HEK293T (cell line): Measurements from ENCODE around the gene UBL7.

Experiments
- ELF4 ChIP-seq: fragments of 450-650 bp; IDR thresholded peaks from 2 replicates; pipeline ENCODE4 v1.6.1; 2017; ENCODE audit warnings: antibody characterized with exemption
- FOXA1 ChIP-seq: fragments of 450-650 bp; IDR thresholded peaks from 2 replicates; pipeline ENCODE4 v1.6.1; 2016; ENCODE audit warnings: mild to moderate bottlenecking
- NFRKB ChIP-seq: fragments of 450-650 bp; IDR thresholded peaks from 2 replicates; pipeline ENCODE4 v1.6.1; 2016; ENCODE audit warnings: mild to moderate bottlenecking, moderate library complexity
- SP1 ChIP-seq: fragments of 450-650 bp; IDR thresholded peaks from 2 replicates; pipeline ENCODE4 v1.6.1; 2017

DNA sequence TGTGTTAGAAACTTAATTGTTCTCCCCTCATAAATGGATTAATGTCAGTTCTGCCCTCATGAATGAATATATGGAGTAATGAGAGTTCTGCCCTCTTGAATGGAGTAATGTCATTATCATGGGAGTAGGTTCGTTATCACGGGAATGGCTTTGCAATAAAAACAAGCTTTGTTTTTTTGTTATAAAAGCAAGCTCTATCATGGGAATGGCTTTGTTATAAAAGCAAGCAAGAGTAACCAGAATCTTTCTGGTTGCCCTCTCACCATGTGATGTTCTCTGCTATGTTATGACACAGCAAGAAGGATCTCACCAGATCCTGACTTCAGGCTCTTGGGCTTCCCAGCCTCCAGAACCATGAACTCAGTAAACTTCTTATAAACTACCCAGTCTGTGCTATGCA lies 38.4 kb upstream of the UBL7 start:
- TF ChIP-seq NFRKB (no peak), SP1 (no peak), ELF4 (no peak), FOXA1 (no peak)
